GM15510 (cell line): ENCODE results near the gene ASB10.

Source experiments
- POLR2A ChIP-seq: IDR thresholded peaks from 3 replicates; pipeline ENCODE4 v1.6.1; 2011; ENCODE audit warnings: borderline replicate concordance; ENCODE audit not compliant: insufficient read length; ENCODE audit errors: extremely low read depth

The ASB10 gene

DNA sequence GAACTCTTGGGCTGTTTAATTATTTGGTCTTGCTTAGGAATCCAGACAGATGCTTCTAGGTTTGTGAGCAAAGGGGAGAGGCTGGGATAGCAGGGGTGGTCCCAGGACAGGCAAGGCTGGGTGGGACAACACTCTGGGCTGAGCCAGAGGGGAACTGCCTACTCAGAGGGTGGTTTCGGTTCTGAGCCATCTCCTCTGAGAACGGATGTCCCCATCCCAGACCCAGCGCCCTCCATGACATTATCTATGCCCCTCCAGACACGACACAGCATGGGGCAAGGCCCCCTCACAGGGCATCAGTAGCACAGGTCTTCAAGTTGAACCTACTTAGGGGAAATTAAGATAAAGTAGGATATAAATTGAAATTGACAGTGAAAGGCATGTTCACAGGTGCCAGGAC lies 7.1 kb downstream of the ASB10 start:
- TF ChIP-seq POLR2A = no peak

DNA sequence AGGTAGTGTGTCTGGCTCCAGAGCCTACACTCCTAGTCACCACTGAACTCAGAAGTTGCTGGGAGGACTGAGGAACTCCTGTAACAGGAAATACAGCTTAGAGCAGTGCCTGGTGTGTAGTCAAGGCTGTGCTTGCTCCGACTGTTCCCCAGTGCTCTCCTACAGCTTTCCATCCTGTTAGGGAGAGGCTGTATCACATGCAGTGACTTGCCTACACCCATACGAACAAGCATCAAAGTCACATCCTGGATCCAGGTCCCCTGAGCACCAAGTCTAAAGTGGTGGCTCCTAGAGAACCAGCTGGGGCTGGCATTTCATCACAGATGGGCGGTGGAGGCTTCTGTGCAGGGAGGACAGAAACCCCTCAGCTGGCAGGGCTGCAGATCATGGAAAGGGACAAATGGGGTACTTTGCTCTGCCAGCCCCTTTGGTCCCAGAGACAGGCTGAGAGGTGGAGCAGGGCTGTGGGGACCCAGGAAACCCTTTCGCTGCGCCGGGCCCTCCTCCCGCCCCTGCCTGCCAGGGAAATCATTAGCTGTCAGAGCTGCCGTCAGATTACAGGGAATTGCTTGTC lies 7.7 kb downstream of the ASB10 start:
- TF ChIP-seq POLR2A = no peak

DNA sequence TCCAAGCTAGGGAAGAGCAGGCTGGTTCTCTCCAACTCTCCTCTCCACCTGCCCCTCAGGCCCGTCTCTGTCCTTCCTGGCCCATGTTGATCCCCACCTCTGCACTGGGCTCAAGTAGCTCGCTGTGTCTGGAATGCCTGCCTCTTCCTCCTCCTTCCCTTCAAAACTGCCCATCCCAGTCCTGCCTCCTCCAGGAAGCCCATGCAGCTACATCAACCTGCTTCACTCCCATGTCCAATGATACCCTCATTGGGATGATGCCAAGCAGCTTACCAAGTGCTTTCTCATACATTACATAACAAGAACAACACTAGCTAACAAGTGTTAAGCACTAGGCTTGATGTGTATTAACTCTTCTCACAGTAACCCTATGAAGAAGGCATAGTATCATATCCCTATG lies 8.2 kb downstream of the ASB10 start:
- no peak for TF ChIP-seq POLR2A

DNA sequence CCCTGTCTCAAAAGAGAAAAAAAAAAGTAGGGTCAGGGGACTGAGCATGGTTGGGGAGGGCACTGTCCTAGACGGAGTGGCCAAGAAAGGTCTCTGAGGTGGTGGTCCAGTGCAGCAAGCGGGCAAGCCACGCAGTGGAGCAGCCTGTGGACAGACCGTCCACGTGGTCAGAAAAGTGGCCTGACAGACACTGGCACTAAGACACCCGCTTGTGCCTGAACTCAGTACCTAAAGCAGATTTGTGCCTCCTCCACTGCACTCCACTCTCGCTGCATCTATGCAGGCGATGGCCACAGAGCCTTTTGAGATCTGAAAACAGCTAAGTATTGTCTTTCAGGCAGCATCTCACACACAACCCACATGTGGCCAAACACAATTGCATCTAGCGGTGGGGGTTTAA lies 8.8 kb downstream of the ASB10 start:
- no peak for TF ChIP-seq POLR2A

DNA sequence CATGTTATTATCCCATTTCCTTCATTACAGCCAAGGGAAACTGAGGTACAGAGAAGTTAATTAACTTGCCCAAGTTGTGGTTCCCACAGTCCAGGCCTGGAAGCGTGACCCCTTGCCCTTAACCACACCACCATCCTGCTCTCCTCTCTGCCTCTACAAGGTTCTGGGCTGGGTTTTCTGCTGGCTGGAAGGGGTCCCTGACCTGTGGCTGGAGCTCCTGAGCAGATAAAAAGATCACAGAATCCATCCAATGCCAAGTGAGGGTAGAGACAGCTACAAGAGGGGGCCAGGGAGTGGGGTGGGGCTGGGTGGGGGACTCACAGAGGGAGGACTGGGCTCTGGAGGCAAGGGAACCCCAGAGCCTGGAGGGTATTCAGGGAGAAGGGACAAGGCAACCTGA lies 9.7 kb downstream of the ASB10 start:
- TF ChIP-seq POLR2A = no peak

DNA sequence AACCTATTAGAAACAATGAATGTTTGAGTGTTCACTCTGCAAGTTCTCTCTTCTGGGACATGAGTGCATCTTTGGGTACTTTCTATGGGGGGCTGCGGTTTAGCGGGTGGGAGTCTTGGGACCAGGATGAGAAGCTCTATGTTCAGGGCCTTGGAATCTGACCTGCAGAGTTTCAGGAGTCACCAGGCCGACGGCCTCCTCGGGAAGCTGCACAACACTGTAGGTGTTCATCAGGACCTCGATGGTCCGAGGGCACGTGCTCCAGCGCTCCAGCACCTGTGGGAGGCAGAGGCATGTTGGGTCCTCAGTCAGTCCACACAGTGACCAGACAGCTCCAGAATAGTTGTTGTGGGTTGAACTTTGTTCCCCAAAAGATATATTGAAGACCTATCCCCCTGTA lies 10.6 kb downstream of the ASB10 start:
- no peak for TF ChIP-seq POLR2A

DNA sequence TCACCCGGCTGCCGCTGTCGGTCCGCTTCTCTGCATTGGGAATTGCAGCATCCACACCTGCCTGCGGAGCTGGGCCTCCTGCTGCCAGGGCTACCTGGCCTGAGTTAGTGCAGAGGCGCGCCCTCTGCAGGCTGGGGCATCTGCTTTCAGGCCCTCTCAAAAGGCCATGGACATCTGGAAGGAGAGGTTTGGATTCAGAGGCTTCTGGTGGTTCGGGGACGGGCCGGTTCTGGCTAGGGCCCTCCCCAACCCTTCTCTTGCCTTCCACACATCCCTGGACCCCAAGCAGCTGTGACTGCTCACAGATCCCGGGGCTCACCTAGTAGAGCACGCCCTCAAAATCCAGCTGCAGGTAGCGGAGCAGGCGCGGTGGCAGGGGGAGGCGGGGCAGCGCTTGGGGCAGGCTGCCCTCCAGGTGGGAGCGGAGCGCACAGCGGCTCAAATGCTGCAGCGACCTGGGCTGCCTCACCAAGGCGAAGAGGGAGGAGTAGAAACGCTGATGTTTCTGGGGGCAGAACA lies 11.2 kb downstream of the ASB10 start:
- TF ChIP-seq POLR2A = no peak

DNA sequence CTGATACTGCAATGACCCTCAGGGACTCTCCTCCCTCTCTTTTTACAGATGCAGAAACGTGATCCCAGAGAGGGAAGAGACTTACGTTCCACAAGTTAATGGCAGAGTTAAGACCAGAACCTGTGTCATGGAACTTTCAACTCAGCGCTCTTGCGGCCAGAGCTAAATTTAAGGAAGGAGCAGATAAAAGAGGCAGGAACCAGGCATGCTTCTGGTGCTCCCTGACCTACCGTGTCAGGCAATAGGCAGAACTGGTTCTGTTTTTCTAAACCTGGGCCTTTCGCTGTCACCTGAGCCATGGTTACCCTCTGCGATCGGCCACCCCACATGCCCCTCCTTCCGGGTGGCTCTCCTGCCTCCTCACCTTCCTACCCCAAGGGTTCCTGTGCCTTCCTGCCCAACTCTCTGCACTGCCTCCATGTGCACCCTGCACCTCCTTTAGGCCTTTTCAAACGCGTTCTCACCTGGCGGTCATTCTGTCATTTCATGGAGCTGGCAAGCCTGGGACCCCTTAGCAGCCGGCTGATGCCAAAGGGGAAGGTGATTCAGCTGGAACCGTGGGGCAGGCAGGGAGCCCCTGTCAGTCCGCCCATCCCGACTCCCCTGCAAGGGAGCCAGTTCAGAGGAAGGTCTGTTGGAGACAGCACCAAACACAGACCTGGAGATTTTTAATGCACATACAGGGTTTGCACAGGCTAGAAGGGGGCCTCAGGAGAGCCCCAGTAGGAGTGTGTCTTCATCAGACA lies 11.8 kb downstream of the ASB10 start:
- TF ChIP-seq POLR2A = no peak

DNA sequence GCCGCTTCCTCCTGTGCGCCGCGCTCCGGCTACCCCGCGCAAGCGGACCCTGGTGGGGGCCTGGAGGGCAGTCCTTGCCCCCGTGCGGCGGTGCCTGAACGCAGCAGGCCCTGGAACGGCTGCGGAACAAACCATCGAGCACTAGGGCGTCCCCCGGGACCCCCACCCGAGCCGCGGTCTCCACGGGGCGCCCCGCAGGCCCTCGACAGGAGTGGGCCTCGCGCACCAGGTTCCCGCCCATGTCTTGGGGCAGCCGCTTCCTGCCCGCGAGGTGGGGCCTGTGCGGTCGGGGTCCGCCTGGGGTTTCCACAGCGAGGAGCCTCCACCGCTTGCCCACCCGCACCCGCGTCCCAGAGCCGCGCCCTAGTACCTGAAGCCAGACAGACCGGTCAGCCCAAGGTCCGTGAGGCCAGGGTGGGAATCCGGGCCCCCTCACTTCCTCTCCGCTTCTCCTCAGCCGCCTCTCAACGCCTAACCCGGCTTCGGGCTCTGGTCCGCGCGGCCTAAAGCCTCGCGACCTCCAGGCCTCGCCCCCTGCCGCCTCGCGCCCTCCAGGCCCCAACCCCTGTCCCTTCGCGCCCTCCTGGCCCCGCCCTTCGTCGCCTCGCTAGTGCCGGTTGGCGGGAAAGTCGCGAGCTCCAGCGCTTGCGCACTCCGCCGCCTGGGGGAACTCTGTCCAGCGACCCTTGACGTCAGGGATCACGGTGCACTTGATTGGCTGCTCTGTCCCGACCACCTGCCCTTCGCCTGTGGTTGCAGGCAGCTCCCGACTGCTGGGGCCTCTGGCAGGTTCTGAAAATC lies 12.6 kb downstream of the ASB10 start:
- TF ChIP-seq POLR2A = no peak

DNA sequence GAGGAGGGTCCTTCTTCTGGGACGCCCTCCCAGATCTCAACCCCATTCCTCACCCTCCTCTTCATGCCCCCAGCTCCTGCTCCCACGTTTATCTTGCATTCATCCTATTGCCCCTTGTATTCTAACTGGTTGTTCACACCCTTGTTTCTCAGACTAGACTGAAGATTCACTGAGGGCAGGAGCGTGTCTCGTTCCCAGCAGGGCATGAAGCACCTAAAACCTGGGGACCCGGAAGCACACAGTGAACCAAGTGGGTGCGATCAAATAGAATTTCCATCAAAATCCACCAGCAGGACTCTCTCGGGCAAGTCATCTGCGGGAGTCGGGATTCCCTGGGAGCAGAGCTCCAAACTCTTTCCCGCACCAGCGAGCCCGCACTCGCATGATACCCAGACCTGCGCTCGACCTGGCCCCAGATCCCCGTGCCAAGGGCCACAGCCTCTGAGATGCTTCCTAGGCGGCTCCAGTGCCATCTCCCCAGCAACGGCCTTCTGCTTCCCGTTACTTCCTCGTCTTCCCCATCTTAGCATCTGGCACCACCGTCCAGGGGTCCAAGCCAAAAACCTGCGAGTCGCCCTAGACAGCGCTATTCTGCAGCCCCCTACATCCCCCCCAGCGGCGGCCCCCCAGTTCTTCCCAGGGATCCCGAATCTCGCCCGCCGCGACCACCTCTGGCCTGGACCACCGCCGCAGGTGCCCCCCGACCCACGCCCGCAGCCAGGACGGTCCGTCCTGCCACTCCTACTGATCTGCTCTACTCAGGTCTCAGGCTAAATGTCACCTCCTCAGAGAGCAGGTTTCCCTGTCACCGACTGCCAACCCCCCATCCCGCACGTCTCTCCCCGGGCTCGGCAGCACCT lies 13.4 kb downstream of the ASB10 start:
- no peak for TF ChIP-seq POLR2A

DNA sequence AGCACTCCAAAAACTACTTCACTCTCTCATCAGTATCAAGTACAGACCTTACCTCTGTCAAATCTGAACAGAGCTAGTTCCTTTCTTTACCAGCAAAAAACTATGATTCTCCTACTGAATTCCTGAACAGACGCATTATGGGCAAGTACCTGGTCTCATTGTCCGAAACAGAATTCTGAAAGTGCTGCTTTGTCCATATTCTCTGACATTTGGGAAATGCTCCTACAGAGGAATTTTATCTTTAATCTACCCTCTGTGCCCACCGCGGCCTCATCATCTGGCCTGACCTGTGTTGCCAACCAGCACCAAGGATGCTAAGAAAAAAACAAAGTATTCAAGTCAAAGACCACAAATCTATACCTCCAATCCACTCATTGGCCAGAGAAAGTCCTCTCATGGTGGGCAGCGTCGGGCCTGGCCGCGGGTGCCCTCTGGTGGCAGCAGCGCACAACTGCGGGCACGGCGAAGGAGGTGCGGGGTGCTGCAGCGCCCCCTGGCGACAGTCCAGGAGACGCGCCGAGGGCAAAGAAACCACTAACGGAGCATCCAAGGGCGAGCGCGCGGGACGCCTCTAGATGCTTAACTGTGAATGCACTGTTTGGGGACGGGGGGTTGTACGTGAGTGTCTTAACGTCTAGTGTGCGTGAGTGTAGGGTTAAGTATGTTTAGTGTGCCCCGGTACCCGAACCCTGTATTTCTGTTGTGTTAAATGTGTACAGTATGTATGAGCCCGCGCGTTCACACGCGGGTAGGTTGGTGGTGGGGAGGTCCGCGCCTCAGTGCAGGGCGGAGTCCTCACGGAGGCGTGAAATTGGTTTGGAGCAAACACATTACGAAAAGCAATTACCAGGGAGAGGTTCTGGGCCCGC lies 14.5 kb downstream of the ASB10 start:
- no peak for TF ChIP-seq POLR2A

DNA sequence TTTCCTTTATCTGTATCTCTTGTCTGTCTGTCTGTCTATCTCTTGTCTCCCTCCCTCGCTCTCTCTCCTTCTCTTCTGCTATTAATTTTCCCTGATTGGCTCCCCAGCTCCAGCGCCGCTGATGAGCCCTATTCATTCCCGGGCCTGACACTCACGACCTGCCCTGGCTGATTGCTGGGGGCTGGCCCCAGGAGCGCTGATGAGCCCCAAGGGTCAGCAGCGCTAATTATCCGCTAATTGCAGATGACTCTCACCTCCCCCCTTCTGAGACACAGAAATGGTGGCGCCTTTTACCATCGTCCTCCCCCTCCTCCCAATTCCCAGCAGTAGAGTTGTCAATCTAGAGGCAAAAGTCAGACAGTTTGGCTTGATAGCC lies 18.3 kb downstream of the ASB10 start:
- no peak for TF ChIP-seq POLR2A

DNA sequence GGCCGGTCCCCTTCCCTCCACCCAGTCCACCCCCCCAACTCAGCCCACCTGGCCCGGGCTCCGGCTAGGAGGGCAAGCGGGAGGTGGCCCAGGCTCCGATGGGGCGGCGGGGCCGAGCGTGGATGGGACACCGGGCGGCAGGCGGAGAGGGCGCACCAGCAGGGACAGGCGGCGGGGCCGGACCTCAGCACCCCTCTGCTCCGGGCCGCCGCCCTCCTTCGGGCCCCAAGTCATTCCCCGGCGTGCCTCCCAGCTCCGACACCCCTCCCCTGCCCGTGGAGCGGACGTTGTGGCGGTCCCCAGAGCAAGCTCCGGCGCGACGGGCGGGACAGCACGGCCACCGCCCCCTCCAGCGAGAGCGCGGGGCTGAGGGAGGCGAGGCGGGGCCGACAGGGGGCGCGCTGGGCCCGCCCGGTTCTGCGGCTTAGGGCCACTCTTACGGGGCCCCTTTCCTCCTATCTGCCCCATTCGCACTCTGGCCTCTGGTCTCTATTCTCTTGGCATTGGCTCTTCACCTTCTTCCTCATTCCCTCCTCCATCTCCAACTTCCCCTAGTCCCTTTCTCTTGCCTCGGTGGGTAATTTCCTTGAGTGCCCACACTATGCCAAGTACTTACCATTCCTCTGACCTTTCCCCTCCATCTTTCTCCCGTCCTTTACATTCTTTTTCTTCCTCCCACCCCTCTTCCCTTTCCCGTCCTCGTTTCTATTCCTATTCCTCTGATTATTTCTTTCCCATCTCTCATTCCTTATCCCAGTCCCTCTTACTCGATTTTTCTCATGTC lies 18.9 kb downstream of the ASB10 start:
- TF ChIP-seq POLR2A = no peak

DNA sequence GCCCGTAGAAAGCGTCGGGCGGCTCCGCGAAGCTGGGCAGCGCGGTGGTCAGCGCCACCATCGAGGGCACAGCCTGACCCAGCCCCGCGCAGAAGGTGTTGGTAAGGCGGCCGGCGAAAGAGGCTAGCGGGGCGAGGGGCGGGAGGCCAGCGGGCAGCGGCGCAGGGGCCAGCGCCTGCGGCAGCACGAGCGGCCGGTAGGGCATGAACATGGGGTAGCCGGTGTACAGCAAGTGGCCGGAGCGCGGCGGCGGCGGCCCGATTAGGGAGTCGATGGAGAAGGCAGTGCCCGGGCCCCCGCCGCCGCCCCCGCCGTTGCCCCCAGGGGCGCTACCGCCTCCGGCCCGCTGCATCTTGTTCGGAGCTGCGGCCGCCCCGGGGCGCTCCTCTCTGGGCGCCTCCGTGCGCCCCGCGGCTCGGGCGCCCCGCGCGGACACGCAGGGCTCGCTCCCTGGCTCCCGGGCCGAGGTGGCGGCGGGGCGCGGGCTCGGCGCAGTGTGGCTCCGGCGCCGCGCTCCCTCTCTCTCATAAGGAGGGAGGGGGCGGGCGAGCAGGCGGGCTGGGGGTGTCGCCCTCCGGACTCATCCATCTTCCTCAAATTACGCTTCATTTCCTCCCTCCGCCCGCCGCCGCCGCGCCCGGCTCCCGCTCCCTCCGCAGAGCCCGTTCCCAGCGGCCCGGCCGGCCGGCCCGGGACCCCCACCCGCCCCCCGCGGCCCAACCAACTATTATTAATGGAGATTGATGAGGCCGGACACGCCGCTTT lies 19.7 kb downstream of the ASB10 start, which contains the start of gene GBX1:
TSS of gene GBX1 (minus strand) at position 498 of the 765 bp plus-strand sequence. CDS start at position 352, 146 bp downstream.
- TF ChIP-seq POLR2A = no peak
